Prostate gland (tissue), 2 donors: ENCODE results near the gene ABCC4. TPM values are rescaled to one million over a fixed set of nuclear protein-coding genes. Genes with fewer than 3 reads are reported as not detected.
A peak's percentile ranks its signal among the peaks of the same experiment; 100 is the strongest.

Experiments used
- DNase-seq: peaks from one replicate; pipeline ENCODE4 v3.0.0-alpha.2; 2019; ENCODE audit warnings: low spot score
- H3K27ac ChIP-seq, 2 donors: fragments of 200-600 bp; sonication (generic); 2 replicates each; pipeline ENCODE4 v1.5.1; 2017 to 2019
- H3K27me3 ChIP-seq: fragments of 200-600 bp; sonication (generic); replicated peaks from 2 replicates; pipeline ENCODE4 v1.5.1; 2019; ENCODE audit not compliant: insufficient read depth
- H3K36me3 ChIP-seq, 2 donors: fragments of 200-600 bp; sonication (generic); 1 replicate in 1 of 2; 2 replicates in 1 of 2; pipeline versions ENCODE4 v1.5.1 to v1.8.1; 2017 to 2019
- H3K4me1 ChIP-seq: fragments of 200-600 bp; sonication (generic); replicated peaks from 2 replicates; pipeline ENCODE4 v1.5.1; 2019
- H3K4me3 ChIP-seq, 2 donors: fragments of 200-600 bp; sonication (generic); 2 replicates each; pipeline ENCODE4 v1.5.1; 2017 to 2019
- H3K9me3 ChIP-seq: fragments of 200-600 bp; sonication (generic); 2 replicates; pipeline ENCODE4 v1.5.1; 2017
- POLR2A ChIP-seq: fragments of 450-650 bp; IDR thresholded peaks from one replicate; pipeline ENCODE4 v1.6.1; 2016; ENCODE audit warnings: antibody characterized with exemption, mild to moderate bottlenecking
- POLR2AphosphoS5 ChIP-seq: sonication (generic); formaldehyde crosslinking; IDR thresholded peaks from one replicate; pipeline ENCODE4 v1.6.1; 2017; ENCODE audit warnings: antibody characterized with exemption
- WGBS: methylation state at CpG from one replicate; pipeline ENCODE4 v1.1.5; 2018; 5-methylcytosine and 5-hydroxymethylcytosine counted together
- intact Hi-C: fragments of 100-400 bp; cut with DNase I; formaldehyde crosslinking; loops from one replicate; pipeline ENCODE4 v1.14.2; 2022
- total RNA-seq, 2 donors: library from RNA; depleted of rRNA; stranded (reverse); fragments of >200 nt; gene quantifications; one replicate each; pipeline ENCODE4 v1.1.0, GENCODE V29; 2016
- TF ChIP-seq, protein P1 (sequence below), 4 experiments: fragments of 200-600 bp in 2 of 4; fragments of 450-650 bp in 2 of 4; sonication (generic) in 2 of 4; IDR thresholded peaks; 1 replicate in 3 of 4; 2 replicates in 1 of 4; pipeline ENCODE4 v1.5.1; 2016 to 2019; ENCODE audit warnings: antibody characterized with exemption in 4 of 4, mild to moderate bottlenecking in 2 of 4, moderate library complexity in 2 of 4

ABCC4 gene
- total RNA-seq, 2 donors from 2014 or later = 33.3 to 48.4 TPM

DNA sequence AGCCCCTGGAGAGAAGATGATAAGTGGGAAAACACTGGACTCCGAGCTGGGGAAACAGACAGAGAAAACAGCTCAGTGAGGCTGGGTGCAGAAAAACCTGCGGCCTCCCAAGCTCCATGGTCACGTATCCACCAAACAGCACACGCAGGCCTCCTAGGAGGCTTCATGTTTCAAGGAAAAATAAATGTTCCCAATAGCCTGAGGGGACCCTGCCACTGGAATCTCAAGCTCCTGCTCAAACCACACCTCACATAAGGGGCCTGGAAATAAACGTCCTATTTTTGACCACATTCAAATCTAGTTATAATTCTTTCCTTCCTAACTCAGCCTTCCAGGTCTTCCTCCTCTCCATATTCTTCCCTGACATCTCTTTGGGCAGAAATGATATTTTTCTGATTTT, 225.7 kb downstream of the ABCC4 start:
- H3K36me3 ChIP-seq = no peaks in the 10 kb centered on the region
- 81% methylated on average over 5 of the region's 5 CpGs for WGBS
- intact Hi-C loops = no loop called here

GRCh38 chr13:95074820-95075219, 226.4 kb downstream of the ABCC4 start:
- Histone ChIP-seq H3K4me3 (no peak overlapping the region), H3K27ac (no peak overlapping the region), H3K27me3 (no peaks in the 10 kb centered on the region), H3K4me1 (no peaks in the 10 kb centered on the region), H3K36me3 (no peaks in the 10 kb centered on the region), H3K9me3 (no peaks in the 10 kb centered on the region)
- no peak for DNase-seq
- intact Hi-C loops = no loop called here
- TF ChIP-seq POLR2A (no peak), POLR2AphosphoS5 (no peak)
- TF ChIP-seq, protein P1, sequence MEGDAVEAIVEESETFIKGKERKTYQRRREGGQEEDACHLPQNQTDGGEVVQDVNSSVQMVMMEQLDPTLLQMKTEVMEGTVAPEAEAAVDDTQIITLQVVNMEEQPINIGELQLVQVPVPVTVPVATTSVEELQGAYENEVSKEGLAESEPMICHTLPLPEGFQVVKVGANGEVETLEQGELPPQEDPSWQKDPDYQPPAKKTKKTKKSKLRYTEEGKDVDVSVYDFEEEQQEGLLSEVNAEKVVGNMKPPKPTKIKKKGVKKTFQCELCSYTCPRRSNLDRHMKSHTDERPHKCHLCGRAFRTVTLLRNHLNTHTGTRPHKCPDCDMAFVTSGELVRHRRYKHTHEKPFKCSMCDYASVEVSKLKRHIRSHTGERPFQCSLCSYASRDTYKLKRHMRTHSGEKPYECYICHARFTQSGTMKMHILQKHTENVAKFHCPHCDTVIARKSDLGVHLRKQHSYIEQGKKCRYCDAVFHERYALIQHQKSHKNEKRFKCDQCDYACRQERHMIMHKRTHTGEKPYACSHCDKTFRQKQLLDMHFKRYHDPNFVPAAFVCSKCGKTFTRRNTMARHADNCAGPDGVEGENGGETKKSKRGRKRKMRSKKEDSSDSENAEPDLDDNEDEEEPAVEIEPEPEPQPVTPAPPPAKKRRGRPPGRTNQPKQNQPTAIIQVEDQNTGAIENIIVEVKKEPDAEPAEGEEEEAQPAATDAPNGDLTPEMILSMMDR (IDR thresholded peaks at IDR 0.05) = no peak
- WGBS = 89% methylated on average over 3 of the region's 3 CpGs

More for the DNA sequence above, 225.7 kb downstream of the ABCC4 start:
- TF ChIP-seq POLR2A (no peak), POLR2AphosphoS5 (no peak)
- TF ChIP-seq, protein P1 (IDR thresholded peaks at IDR 0.05) = no peak
- Histone ChIP-seq H3K27me3 (no peaks in the 10 kb centered on the region), H3K4me1 (no peaks in the 10 kb centered on the region), H3K4me3 (no peak overlapping the region), H3K27ac (no peak overlapping the region), H3K9me3 (no peaks in the 10 kb centered on the region)
- DNase-seq = no peak

DNA sequence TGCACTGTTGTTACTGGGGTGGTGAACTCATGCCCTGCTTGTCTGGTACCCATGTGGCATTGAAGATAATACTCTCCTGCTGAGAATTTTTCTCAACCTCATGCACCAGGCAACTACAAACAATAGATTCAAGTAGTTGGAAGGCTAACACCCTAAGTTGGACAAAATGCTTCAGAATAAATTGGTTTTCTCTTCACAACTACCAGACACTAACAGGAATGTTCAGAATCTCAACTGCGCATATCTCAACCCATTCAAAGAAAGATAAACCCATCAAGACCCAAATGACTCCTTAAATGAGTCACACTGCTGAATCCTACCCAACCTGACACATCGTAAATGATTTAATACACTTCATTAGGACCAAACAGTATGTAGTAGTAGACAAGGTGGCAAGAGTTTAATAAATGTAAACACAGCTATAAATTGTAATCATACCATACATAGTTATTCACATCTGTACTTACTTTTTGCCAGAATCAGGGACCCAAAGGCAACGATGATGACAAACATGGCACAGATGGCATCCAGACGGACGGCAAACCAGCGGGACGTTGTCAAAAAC, 227.4 kb downstream of the ABCC4 start:
- no peak overlapping the region for H3K4me3 ChIP-seq
- WGBS = 95% methylated on average over 7 of the region's 7 CpGs
- no peaks in the 10 kb centered on the region for H3K36me3 ChIP-seq
- no peak for TF ChIP-seq POLR2AphosphoS5
- TF ChIP-seq POLR2A = no peak
- TF ChIP-seq, protein P1 (IDR thresholded peaks at IDR 0.05) = no peak
- H3K9me3 ChIP-seq = no peaks in the 10 kb centered on the region
- no peaks in the 10 kb centered on the region for H3K27me3 ChIP-seq
- no peak overlapping the region for H3K27ac ChIP-seq
- no peaks in the 10 kb centered on the region for H3K4me1 ChIP-seq
- intact Hi-C loops = no loop called here
- DNase-seq = no peak

GRCh38 chr13:95067303-95067702, 233.9 kb downstream of the ABCC4 start:
- WGBS = 83% methylated on average over 3 of the region's 3 CpGs
- intact Hi-C loops = no loop called here
- Histone ChIP-seq H3K27ac (no peak overlapping the region), H3K4me1 (no peaks in the 10 kb centered on the region), H3K4me3 (no peak overlapping the region), H3K27me3 (no peaks in the 10 kb centered on the region), H3K9me3 (no peaks in the 10 kb centered on the region), H3K36me3 (no peaks in the 10 kb centered on the region)
- DNase-seq = no peak
- TF ChIP-seq, protein P1 (IDR thresholded peaks at IDR 0.05) = no peak
- TF ChIP-seq POLR2AphosphoS5 = no peak
- TF ChIP-seq POLR2A = no peak

DNA sequence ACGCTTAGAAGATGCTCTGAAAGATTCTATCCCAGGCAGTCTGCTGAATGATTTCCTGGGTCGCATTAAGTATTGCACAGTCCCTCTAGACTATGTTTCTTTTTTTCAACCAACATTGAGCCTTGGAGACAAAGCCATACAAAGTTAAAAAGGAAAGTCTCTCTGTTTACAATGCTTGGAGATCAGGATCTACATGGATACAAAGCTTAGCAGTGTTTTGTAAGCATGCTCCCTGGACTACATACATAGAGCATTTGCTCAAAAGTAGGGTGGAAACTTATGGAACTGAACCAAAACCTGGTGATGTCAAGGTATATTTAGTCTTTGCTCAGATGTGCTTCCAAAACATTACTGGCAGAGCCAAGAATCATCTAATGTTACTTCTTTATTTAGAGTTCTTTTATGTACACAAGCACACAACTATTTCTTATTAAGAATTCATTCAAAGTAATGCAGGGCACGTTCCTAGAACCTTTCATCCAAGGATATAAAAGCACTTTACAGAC, 241.2 kb downstream of the ABCC4 start:
- DNase-seq = peak; percentile 10
- Histone ChIP-seq H3K9me3 (no peaks in the 10 kb centered on the region), H3K4me1 (no peaks in the 10 kb centered on the region), H3K4me3 (no peak overlapping the region), H3K36me3 (no peaks in the 10 kb centered on the region), H3K27ac (no peak overlapping the region), H3K27me3 (no peaks in the 10 kb centered on the region)
- intact Hi-C loops = no loop called here
- WGBS = 35% methylated on average over 3 of the region's 3 CpGs
- TF ChIP-seq, protein P1 (IDR thresholded peaks at IDR 0.05) = no peak
- TF ChIP-seq POLR2A (no peak), POLR2AphosphoS5 (peak; percentile 50)
